Eye (tissue), 1 donor: ENCODE results near the gene ANP32D.
"Not testable (repeated sequence)": the region's sequence is repeated elsewhere in the genome, so short reads cannot be mapped to it uniquely, and the experiment has no call there.

ENCODE experiments used
- DNase-seq: peaks from one replicate; pipeline ENCODE4 v3.0.0-alpha.2; 2015

Gene ANP32D

GRCh38 chr12:48508987-48509386 lies 36.6 kb downstream of the ANP32D start:
- no peak for DNase-seq

DNA sequence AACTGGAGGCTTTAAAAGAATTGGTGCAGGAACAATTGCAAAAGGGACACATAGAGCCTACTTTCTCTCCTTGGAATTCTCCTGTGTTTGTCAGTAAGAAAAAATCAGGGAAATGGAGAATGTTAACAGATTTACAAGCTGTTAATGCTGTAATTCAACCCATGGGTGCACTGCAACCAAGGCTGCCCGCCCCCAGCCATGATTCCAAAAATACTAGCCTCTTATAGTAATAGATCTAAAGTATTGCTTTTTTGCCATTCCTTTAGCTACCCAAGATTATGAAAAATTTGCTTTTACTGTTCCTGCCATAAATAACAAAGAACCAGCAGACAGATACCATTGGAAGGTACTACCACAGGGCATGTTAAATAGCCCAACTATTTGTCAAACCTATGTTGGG lies 37.8 kb downstream of the ANP32D start:
- DNase-seq, result no peak

DNA sequence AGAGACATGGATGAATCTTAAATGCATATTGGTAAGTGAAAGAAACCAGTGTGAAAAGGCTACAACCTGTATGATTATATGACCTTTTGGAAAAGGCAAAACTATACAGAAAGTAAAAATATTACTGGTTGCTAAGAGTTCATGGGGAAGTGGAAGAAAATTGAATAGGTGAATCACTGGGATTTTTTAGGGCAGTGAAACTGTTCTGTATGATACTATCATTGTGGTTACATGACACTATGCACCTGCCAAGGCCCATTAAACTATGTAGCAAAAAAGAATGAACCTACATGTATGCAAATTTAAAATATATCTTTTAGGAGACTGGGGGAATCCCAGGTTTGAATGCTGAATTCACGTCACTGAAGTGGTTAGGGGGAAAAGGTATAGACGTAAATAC lies 40.5 kb downstream of the ANP32D start:
- no peak for DNase-seq

DNA sequence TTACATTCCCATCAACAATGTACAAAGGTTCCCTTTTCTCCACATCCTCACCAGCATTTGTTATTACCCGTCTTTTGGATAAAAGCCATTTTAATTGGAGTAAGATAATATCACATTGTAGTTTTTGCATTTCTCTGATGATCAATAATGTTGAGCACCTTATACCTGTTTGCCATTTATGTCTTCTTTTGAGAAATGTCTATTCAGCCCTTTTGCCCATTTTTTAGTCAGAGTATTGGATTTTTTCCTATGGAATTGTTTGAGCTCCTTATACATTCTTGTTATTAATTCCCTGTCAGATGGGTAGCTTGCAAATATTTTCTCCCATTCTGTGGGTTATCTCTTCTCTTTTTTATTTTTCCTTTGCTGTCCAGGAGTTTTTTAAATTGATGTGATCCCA lies 42.4 kb downstream of the ANP32D start:
- no peak for DNase-seq

GRCh38 chr12:48520381-48520780 lies 48.0 kb downstream of the ANP32D start:
- DNase-seq, result not testable (repeated sequence)
